Astrocyte of the hippocampus (primary cell): ENCODE results near the gene SEMA5A.

Experiments
- DNase-seq: peaks from one replicate; pipeline ENCODE4 v3.0.0; 2011; ENCODE audit warnings: low read depth, low spot score

The SEMA5A gene

DNA sequence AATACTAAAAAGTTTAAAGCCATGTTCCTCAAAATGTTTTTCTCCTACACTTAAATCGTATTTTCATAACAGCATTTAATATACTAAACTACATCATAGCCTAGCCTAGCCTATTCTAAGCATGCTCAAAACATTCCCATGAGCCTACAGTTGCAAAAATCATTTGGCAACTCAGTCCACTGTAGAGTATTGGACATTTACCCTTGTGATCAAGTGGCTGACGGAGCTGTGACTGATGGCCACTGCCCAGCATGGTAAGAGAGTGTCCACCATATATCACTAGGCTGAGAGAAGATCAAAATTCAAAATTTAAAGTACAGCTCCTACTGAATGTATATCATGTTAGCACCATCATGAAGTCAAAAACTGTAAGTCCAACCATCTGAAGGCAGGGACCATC, 30.9 kb downstream of the SEMA5A start:
- DNase-seq = no peak

DNA sequence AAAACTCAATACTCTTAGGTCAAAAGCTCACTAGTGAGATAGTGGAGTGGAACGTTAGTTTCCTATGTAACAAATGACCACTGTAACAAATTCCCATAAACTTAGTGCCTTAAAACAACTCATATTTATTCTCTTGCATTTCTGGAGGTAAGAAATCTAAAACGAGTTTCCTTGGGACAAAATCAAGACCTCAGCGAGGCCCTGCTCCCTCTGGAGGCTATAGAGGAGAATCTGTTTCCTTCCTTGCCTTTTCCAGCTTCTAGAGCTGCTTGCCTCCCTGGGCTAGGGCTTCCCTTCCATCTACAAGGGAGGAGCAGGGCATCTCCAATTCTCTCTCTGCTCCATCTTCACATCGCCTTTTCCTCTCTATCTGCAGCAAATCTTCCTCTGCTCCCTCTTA, 32.0 kb downstream of the SEMA5A start:
- DNase-seq = no peak

DNA sequence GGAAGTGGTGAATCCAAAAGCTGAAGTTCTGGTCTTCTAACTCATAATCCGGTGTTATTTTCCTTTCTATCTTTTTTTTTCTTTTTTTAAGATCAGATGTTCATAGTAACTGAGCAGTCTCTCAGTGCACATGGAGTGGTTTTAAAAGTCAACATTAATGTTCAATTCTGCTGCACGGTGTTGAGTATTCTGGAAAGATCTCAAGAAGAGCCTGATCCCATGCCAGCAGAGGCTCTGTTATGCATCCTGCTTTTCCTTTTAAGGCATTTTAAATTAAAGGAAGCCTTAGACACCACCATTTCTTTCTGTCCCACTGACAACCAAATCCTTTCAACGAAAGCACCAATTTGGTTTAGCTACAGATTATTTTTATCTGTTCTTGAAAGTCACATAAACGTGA, 33.4 kb downstream of the SEMA5A start:
- peak; percentile 53 for DNase-seq

DNA sequence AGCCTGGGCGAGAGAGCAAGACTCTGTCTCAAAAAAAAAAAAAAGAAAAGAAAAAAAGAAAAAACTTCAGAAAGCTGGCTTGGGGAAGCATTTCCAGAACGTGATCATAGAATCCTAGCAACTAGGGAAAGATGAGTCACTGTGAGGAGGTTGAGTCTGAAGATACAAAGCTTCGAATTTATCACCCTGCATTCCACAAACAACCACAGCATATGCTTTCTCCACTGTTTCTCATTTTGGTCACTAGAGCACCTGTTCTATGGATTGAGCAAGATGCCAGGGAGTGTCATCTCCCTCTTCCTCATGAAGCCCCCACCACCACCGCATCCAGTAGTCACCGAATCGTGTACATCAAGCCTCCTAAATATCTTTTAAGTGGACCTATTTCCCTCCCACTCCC, 37.9 kb downstream of the SEMA5A start:
- no peak for DNase-seq

DNA sequence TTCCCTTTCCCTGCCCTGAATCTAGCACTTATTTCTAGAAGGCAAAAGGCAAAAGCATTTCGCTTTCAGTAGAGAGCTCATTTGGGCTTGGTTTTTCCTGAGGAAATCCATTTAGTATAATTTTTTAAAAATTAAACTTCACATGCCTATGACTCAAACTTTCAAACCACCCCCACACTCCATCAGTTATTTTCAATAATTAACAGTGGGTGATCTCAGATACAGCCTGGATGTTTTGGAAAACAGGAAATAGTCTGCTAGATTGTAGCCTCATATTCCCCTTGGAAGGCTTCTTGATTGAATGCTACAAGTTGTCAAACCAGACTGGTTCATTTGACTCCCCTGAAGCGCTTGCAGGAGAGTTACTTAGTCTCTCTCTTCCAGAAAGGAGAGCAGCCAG, 40.6 kb downstream of the SEMA5A start:
- DNase-seq = no peak

DNA sequence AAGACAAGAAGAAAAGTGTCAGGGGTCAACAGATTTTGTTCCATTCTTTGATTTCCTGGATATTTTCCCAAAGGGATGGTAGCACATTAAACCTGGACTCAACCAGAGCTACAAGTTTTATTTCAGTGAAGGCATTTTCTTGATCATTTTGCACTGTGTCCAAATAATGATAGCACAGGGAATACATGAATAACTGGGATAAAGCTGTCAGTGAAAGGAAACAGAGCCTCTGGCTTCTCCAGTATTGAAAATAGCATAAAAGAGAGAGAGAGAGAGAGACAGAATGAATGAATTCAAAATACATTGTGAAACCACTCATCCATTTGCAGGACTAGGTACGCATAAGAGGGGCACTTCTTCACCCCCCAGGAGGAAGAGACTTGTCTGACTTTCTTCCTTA, 43.0 kb downstream of the SEMA5A start:
- no peak for DNase-seq

DNA sequence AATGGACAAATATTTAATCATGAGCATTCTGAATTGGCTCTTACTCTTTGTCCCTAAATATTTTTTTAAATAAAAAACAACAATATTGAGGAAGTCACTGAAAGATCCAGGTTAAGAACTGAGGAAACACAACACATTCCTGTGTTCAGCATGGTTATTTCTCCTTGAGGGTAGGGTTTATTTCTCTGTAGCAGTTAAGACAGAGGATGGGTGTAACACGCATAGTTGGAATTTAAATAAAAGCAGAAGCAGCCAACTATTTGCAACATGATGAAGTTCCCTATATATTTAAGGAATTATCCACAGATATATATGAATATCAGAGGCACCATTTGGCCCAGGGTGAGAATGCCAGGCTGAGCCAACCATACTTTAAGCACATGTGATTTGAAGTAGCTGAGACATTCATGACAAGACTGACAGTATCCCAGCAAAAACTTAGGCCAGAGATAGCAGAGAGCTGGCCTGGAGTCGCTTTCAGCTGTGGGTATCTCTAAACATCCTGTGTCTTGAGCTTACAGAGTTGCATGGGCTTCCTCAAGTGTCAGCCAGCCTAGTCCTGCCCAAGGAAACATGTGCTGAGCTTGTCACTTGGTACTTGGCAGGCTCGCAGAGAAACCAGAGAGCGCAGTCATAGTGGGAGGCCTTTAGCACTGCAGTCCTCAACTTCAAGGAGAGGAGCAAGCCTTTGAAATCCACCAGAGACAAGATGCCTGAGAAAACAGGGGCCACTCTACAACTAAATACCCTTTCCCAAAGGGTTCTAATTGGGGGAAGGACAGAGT, 43.6 kb downstream of the SEMA5A start:
- no peak for DNase-seq

DNA sequence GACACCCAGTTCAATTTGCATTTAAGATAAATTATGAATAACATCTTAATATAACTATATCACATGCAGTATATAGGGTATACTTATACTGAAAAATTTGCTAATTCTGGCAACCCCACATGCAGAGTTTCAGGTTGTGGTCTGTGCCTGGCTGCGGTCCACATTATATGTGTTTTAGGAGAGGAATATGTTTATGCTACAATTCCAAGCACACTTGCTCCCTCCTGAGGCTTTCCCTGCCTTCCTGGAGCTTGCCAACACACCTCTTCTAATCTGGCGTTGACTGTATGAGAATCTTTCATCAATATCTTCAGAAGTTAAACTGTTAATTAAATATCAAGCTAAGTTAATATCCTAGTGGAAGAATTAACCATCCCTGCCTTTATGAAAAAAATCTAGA, 45.2 kb downstream of the SEMA5A start:
- DNase-seq = no peak

DNA sequence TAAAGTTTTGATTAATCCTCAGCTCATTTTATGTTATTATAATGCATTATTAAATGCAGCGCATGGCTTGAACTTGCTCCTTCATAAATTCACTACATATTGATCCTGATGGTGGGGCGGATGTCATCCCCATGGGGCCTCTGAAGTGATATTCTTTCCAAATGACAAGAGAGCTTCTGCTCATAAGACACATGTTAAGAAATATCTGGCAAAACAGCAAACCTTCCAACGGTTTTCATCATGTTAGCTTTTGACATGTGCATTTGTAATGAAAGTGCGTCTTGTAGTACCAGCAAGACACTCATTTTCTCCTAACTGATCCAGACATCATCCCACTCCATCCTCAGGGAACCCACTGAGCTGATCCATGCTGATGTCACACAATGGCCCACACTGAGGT, 45.7 kb downstream of the SEMA5A start:
- DNase-seq = no peak

DNA sequence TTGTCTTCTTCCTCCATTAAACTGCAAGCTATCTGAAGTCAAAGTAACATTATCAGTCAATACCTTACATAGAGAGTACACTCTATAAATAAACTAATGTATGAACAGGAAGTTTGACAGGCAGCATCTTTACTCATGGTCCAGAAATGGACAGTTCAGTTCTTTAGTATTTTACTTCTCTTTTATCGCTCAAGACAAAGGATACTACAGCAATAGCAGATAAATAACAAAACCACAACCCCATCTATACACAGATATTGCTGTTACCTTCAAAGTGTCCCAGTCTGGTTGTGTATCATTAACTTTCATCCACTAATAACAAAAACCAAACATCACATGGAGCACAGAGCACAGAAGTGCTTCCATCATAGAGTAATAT, 46.4 kb downstream of the SEMA5A start:
- no peak for DNase-seq

DNA sequence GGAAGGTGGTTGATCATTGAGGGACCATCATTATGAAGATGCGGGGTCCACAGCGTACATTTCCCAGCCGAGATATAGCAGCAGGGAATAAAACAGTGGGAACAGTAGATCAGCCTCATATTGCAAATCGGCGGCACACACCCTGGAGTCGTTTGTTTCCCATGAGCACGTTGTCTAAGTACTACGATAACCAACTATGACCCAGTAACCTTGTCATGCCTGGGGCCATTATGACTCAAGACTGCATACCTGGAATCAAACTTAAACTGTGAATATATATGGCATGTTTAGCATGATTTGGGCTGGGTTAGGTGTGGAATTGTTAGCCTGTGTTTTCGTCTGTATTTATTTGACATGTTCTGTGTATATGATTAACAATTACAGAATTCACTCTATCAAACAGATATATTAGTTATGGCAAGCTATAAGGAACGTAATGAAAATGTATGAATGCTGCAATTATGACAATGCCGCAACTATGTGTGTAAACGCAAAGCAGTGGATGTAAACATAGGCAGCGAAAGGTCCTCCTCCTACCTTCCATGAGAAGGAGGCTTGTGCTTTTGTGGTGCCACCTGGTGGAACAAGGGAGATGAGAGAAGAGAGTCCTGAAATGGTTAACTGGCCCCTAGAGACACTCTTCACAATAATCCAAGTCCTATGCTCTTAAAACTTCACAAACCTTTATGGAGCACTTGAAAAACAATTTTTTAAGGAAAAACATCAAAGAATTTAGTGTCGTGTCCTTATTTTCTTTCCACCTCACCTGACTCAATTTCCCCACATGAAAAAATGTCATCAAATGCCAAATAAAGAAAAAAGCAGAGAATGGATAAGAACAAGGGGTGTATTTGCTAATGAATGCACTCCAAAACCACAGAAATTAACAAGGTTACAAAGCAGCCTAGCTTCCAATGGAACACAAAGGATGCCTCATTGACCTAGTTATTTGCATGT, 47.1 kb downstream of the SEMA5A start:
- peak; percentile 43 for DNase-seq

DNA sequence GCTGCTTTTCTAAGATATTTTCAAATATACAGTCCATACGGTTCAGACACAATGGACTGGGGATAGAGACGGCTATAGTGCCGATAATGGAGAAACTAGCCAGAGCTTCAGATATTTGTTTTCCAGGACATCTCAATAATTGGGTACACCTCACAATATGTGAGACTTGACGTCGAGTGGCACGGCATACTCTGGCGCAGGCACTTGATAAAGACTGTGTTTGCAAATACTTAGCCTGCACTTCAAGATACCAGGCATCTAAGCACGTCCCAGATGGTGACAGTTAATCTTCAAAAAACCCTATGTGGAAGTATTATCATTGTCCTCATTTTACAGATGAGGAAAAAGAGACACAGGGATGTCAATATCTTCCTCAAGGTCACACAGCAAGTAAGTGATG, 48.5 kb downstream of the SEMA5A start:
- no peak for DNase-seq

DNA sequence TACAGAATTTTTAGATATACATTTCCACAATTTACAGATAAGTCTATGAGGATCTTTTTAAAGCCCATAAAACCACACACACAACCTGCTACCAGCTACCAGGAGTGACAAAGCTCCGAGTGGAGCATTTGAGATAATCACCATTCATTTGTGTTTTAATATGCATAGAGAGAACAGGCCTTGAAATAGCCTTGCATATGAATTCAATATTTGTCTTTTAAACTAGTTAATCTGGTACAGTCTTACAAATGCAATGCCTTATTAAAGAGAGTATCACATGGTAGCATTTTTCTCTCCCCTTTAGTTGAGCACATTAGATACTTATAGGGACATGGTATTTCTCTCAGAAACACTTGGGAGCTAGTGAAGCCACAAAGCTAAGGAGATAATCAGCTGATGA, 49.1 kb downstream of the SEMA5A start:
- no peak for DNase-seq

DNA sequence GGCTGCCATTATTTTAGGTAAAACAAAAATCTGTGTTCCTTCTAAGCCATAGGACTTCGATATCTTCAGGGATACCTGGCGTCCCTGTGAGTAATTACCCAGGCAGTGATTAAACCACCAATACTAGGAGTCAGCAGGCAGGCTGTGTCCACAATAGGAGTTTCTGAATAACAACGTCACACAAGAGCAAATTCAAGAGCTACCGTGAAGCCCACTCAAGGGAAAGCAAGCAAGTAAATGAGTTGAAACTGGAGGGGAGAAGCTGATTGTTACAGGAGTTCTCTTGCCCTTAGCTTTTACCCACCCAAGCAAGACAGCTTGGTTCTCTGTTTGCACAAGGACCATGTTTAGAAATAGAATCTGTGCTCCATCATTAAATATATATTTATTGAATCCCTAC, 50.8 kb downstream of the SEMA5A start:
- no peak for DNase-seq

DNA sequence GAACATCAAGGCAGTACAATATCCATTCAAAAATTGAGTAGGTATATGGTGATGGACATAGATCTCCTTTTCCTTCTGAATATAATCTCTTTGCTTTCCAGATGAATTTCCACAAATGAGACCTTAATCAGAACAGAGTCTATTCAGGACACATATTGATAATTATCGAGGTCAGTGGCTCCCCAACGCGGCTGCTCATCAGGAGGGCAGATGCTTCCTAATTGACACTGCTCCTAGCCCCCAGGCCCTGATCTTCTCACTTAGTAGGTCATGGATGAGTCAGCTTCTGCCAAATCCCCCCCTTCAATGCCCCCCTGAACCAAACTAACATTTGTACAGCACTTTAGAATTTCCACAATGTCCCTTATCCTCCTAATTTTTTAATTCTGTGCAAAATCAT, 51.6 kb downstream of the SEMA5A start:
- no peak for DNase-seq

DNA sequence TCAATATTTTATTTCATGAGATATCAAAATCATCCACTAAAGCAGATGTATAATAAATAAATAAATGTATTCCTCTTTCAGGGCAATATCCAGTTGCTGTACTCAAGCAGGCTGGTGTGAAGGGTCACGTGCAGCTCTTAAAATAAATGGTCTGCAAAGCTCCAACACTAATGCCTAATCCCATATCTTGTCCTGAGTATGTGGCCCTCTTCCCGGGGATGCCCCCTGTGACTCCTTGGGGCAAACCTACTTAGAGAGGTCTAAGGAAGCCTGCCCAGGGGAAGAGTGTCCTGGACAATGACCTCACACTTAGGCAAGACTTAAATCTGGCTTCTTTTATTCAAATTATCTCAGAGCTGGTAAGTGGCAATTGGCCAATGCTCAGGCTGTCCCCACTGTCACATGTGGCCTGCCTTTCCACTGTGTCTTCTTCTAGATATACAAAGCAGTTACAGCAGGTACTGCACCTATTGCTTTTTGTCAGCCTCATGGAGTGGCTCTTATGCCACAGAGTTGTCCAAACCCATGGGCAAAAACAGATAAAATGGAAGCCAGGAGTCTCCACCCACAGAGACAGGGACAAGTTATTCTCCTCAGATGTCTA, 55.3 kb downstream of the SEMA5A start:
- no peak for DNase-seq

DNA sequence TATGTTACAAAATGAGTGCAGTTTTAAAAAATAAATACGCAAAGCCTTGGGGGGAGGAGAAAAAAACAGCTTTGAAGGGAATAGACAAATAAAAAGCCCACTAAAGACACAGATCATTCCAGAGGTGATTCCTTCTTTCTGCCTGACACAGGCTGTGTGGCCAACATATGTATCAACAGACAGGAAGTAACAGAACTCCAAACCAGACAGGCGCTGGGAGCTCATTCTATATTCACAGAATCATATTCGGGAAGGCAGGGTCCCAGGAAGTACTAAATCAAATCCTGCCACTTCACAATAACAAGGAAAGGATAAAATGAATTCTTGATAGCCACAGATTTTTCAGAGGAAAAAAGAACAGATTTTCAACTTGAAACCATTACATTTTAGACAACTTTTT, 62.1 kb downstream of the SEMA5A start:
- DNase-seq = no peak

DNA sequence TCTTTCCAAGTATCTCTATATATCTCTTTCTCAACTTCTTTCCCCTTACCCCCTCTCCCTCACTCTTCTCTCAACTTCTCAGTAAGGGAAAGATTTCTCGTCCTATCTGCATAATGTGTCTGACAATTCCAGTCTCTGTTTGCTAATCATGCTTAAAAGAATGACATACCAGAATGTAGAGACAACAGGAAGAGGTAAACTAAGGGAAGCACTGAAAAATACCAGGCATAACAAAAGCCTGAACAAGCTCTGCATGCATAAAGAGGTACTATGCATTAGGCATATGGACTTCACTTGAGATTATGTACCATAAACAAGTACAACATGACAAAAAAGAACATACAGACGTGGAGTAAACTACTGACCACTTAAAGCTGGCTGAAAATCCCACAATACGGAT, 62.6 kb downstream of the SEMA5A start:
- DNase-seq = peak; percentile 22

DNA sequence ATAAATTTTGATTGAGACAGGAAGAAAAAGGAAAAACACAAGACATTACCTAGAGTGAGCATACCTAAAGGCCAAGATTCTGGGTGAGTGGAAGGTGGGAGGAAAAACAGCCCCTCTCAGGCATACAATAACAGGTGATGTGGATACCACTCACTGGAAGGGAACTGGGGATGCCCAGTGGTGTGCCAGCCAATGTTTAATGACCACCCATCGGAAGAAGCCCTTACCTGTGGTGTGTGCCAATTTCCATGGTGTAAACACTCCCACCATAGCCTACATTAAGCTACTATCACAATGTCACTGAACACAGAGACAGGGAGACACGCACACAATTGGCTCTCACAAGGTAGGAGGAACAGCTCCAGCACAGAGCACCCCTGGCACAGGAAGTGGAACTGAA, 63.5 kb downstream of the SEMA5A start:
- no peak for DNase-seq

DNA sequence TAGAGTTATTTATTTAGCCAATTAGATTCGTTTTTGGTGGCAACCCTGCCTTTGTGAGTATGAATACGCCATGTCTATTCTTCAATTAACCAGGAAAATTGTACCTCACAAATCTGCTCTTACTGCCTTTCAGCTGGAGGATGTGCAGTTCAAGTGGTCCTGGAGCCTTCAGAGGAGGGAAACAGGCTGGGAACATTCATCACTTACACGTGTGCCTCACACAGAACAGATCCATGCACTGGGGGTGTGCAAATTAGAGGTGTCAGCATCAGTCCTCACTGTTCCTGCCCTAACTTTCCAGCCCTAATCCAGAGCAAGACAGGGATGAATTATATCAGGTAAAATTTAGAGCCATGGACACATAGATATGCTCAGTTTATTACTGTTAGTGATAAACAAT, 65.4 kb downstream of the SEMA5A start:
- no peak for DNase-seq

DNA sequence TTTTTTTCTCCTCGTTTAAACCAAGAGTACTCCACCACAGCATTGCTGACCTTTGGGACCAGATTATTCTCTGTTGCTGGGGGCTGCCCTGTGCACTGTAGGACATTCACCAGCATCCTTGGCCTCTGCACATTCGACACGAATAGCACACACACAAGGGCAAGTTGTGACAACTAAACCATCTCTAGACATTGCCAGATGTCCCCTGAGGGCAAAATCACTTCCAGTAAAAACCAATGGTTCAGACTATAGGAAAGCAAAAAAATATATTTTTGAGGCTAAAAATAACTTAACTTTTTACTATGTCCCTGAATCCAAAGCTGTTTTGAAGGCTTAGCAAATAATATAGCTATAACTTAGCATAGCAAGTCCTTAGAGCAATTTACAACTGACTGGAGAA, 65.9 kb downstream of the SEMA5A start:
- DNase-seq = no peak

DNA sequence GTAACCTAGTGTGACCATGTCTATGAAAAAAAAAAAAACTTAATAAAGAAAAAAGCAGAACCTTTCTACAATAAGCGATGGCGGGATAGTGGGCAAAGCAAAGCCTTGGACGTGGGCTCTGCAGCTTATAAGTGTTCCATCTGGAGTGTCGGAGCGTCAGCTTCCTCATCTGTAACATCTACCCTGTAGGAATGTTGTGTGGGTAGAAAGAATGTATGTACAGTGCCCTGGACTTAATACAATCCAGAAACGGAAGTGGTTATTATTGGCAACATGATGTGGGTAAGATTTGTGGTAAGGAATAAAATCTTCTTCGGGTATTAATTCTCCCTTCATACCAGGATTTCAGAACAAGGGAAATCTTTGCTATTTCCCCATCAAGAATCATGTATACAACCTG, 66.5 kb downstream of the SEMA5A start:
- DNase-seq = peak; percentile 32

DNA sequence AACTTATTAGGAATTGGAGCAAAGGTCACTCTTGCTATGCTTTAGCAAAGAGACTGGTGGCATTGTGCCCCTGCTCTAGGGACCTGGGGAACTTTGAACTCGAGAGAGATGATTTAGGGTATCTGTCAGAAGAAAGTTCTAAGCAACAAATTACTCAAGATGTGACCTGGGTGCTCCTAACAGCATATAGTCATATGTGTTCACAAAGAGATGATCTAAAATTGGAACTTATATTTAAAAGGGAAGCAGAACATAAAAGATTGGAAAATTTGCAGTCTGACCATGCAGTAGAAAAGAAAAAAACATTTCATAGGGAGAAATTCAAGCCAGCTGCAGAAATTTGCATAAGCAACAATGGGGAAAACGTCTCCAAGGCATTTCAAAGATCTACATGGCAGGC, 68.3 kb downstream of the SEMA5A start:
- DNase-seq = no peak
